ENCODE data around the gene CCSER1.

GRCh38 chr4:90733211-90733610 is 606.0 kb downstream of the CCSER1 start:
- no peak for TF ChIP-seq POLR2AphosphoS5 (IDR thresholded peaks at IDR 0.05; ENCODE audit: low read depth, low read length)
- no peak for TF ChIP-seq POLR2A (IDR thresholded peaks at IDR 0.05; ENCODE audit: low read depth, low read length)
